H7 (cell line): ENCODE results near the gene SERPINA5. TPM values are rescaled to one million over a fixed set of nuclear protein-coding genes. Genes with fewer than 3 reads are reported as not detected.
"Not testable (repeated sequence)": the region's sequence is repeated elsewhere in the genome, so short reads cannot be mapped to it uniquely, and the experiment has no call there.

Experiments
- DNase-seq: peaks from one replicate; pipeline ENCODE4 v3.0.0; 2012
- H3K27me3 ChIP-seq: 2 replicates; pipeline ENCODE4 v1.6.0; 2011; ENCODE audit warnings: mild to moderate bottlenecking, low read length; ENCODE audit not compliant: control insufficient read depth, insufficient read depth
- H3K36me3 ChIP-seq: replicated peaks from 2 replicates; pipeline ENCODE4 v1.5.1; 2011; ENCODE audit warnings: low read length; ENCODE audit not compliant: control insufficient read depth, insufficient read depth
- H3K4me3 ChIP-seq: 2 replicates; pipeline ENCODE4 v1.5.1; 2011; ENCODE audit warnings: low read depth, mild to moderate bottlenecking, control low read depth, low read length, moderate library complexity; ENCODE audit not compliant: insufficient read depth
- total RNA-seq: library from RNA; depleted of rRNA; stranded (reverse); fragments of >200 nt; shearing (Covaris generic); gene quantifications from 2 replicates; pipeline ENCODE4 v1.2.3, GENCODE V29; 2014

Gene SERPINA5
- total RNA-seq, 1 experiment from 2014 or later, result 1.6 TPM

GRCh38 chr14:94596361-94596760 is 15.1 kb downstream of the SERPINA5 start:
- DNase-seq, result no peak
- Histone ChIP-seq H3K27me3 (peaks cover 2% of the 10 kb centered on the region; the same call in 1 of the 2 replicates), H3K4me3 (no peak overlapping the region), H3K36me3 (no peaks in the 10 kb centered on the region)

DNA sequence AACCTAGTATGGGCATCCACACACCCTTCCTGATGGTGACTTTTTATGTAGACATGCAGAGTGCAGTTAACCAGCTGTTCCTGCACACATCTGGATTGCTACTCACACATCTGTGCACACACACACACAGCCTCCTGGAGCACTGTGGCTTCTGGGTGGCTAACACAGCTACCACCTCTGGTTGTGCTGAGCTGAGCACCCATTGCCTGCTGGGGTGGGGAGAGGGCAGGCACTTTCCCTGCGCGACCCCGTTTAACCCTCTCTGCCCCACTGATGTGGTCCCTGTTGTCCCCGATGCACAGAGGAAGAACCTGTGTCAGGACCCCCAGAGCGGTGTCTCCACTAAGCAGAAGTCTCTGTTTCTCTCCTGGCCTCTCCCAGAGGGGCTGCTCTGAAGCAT is 16.6 kb downstream of the SERPINA5 start:
- DNase-seq, result no peak
- Histone ChIP-seq H3K27me3 (peaks cover 2% of the 10 kb centered on the region; the same call in 1 of the 2 replicates), H3K36me3 (no peaks in the 10 kb centered on the region)

GRCh38 chr14:94598506-94598815 is 17.2 kb downstream of the SERPINA5 start:
- Histone ChIP-seq H3K27me3 (peaks cover 2% of the 10 kb centered on the region; the same call in 1 of the 2 replicates), H3K36me3 (no peaks in the 10 kb centered on the region), H3K4me3 (no peak overlapping the region)
- DNase-seq, result no peak

More for the DNA sequence above, 16.6 kb downstream of the SERPINA5 start:
- H3K4me3 ChIP-seq, result no peak overlapping the region

DNA sequence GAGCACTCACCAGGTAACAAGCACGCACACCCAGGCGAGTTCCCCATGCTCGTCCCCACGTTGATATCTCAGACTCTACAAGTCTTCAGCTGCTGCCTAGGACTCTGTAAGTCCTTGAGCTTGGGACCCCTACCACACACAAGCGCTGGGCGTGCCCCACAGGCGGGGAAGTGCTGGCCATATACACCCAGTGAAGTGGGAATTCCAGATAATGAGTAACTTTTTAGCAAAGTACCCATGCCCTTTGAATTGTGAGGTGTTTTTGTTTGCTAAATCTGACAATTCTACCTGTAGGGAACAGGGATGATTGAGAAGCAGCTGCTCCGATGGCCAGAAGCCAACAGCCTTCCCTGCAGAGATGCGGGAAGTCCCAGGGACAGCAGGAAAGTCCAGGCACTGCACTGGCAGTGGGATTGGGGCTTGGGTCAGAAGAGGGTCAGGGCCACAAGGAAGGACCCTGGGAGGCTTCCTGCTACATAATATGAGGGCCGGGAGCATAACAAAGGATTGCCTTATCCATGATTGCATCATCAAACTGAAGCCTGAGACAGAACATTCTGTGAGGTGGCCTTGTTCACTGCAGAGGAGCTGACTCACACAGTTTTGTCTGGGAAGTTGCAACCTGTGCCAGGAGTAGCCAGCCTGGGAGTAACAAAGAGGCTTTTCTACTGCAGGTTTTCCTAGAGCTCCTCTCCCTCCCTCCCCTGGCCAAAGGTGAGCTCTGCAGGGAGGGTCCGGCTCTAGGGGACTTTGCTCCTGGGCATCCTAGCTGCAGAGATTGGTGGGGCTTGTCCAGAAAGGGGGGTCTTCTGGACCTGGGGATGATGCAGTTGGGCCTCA is 17.8 kb downstream of the SERPINA5 start:
- DNase-seq, result peak; percentile 56
- no peak overlapping the region for H3K4me3 ChIP-seq
- no peaks in the 10 kb centered on the region for H3K36me3 ChIP-seq
- H3K27me3 ChIP-seq, result peaks cover 2% of the 10 kb centered on the region; the same call in 1 of the 2 replicates

DNA sequence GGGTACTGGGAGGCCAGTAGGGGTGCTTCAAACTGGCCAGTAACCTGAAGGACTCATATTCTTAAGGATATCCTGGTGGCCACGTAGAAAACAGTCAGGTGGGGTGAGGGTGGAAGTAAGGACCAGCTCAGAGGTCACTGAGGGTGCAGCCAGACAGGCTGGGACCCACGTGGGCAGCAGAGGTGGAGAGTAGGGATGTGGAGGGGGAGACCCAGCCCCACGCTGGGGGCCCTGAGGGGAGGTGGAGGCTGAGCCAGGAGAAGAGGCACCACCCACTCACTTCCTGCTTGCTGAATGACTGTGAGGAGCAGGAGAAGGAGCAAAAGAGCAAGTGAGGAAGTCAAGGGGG is 18.4 kb downstream of the SERPINA5 start:
- no peak for DNase-seq
- Histone ChIP-seq H3K27me3 (peaks cover 2% of the 10 kb centered on the region; the same call in 1 of the 2 replicates), H3K36me3 (no peaks in the 10 kb centered on the region), H3K4me3 (no peak overlapping the region)

- Histone ChIP-seq H3K36me3 (no peaks in the 10 kb centered on the region), H3K27me3 (peaks cover 2% of the 10 kb centered on the region; the same call in 1 of the 2 replicates), H3K4me3 (no peak overlapping the region)
- DNase-seq, result no peak
Measured at GRCh38 chr14:94600148-94600545, 18.9 kb downstream of the SERPINA5 start.

DNA sequence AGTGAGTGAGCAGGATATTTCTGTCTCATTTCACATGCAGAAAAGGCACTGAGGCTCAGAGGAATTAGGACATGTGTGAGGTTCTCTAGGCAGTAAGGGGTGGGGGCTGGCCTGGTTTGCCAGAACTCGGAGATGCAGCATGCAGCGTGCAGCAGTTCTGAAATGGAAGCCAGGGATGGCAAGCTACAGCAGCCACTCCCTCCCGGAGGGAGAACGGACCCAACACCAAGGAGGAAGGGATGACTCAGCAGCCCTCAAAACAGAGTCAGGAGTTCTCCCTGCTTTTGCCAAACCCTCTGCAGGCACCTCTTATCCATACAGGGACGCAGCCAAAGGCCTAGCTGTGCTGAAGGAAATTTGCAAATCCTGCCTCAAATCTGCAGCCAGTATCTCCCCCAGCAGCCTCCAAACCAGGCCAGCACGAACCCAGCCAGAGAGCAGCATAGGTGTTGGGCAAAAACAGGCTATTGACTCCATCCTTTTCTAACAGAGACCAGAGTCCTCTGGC is 20.7 kb downstream of the SERPINA5 start:
- Histone ChIP-seq H3K4me3 (no peak overlapping the region), H3K36me3 (no peaks in the 10 kb centered on the region), H3K27me3 (peaks cover 2% of the 10 kb centered on the region; the same call in 1 of the 2 replicates)
- DNase-seq, result peak; percentile 53

DNA sequence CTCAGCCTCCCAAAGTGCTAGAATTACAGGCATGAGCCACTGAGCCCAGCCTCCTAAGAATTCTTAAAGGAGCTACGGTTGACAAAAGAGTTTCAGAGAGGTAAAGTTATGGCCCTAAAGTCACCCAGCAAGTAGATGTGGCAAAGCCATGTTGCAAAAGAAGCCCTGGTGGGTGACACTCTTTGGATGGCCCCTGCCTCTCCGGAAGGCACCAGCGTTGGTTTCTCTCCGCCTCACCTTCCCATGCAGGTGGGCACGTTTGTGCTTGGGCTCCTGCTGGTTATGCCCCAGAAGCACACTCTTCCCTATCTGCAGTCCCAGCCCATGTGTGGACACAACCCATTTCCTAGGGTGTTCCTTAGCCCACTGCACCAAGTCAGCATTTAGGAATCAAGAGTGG is 21.5 kb downstream of the SERPINA5 start:
- H3K4me3 ChIP-seq, result no peak overlapping the region
- H3K27me3 ChIP-seq, result peaks cover 2% of the 10 kb centered on the region; the same call in 1 of the 2 replicates
- DNase-seq, result no peak
- no peaks in the 10 kb centered on the region for H3K36me3 ChIP-seq

- DNase-seq, result no peak
- no peak overlapping the region for H3K4me3 ChIP-seq
- H3K27me3 ChIP-seq, result no peaks in the 10 kb centered on the region; the same call in 1 of the 2 replicates
- no peaks in the 10 kb centered on the region for H3K36me3 ChIP-seq
Measured at GRCh38 chr14:94605361-94605760, 24.1 kb downstream of the SERPINA5 start.

DNA sequence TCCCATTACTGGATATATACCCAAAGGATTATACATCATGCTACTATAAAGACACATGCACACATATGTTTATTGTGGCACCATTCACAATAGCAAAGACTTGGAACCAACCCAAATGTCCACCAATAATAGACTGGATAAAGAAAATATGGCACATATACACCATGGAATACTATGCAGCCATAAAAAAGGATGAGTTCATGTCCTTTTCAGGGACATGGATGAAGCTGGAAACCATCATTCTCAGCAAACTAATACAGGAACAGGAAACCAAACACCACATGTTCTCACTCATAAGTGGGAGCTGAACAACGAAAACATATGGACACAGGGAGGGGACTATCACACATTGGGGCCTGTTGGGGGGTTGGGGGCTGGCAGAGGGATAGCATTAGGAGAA is 27.7 kb downstream of the SERPINA5 start:
- H3K4me3 ChIP-seq, result not testable (repeated sequence)

GRCh38 chr14:94611179-94611578 is 30.0 kb downstream of the SERPINA5 start:
- no peak for DNase-seq

More for the DNA sequence above, 27.7 kb downstream of the SERPINA5 start:
- H3K27me3 ChIP-seq, H3K36me3 ChIP-seq, DNase-seq: not testable (repeated sequence)

DNA sequence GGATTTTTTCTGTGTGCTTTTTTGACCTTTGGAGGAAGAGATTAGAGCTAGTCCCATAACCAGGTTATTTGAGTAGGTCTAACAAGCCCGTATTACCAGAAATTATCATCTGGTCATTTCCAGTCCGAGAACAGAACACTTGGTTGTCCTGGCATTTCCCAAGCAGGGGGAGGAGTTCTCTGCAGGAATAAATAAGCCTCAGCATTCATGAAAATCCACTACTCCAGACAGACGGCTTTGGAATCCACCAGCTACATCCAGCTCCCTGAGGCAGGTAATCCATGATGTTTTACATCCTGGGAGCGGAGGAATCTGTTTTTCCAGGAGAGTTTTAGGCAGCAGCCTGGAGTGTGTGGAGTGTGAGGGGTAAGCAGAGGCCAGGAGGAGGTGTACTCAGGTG is 30.9 kb downstream of the SERPINA5 start, which contains the start of gene SERPINA3:
Gene SERPINA3 (plus strand): TSS at position 218 of the 400 bp plus-strand sequence. CDS start 2,051 bp downstream, outside the sequence.
- H3K36me3 ChIP-seq, result no peaks in the 10 kb centered on the region
- H3K27me3 ChIP-seq, result no peaks in the 10 kb centered on the region
- H3K4me3 ChIP-seq, result no peak within 1 kb of the TSS
- DNase-seq, result no peak

More at GRCh38 chr14:94611179-94611578, 30.0 kb downstream of the SERPINA5 start:
- H3K36me3 ChIP-seq, result no peaks in the 10 kb centered on the region
- H3K27me3 ChIP-seq, result no peaks in the 10 kb centered on the region
- H3K4me3 ChIP-seq, result no peak overlapping the region

GRCh38 chr14:94612580-94613554 is 31.6 kb downstream of the SERPINA5 start:
- Histone ChIP-seq H3K27me3 (no peaks in the 10 kb centered on the region), H3K4me3 (no peak overlapping the region), H3K36me3 (no peaks in the 10 kb centered on the region)
- DNase-seq, result no peak
